Fibroblast of skin of left biceps (primary cell): Measurements from ENCODE around the gene TST.

Source experiments
- DNase-seq, 2 experiments: peaks; one replicate each; pipeline ENCODE4 v3.0.0-alpha.2; 2013; ENCODE audit warnings: low read depth in 2 of 2

TST gene

GRCh38 chr22:37032134-37032534, 12.9 kb upstream of the TST start:
- DNase-seq: no peak

- no peak for DNase-seq
Measured at GRCh38 chr22:37030560-37031281, 11.5 kb upstream of the TST start.

- DNase-seq: no peak
Measured at GRCh38 chr22:37028692-37029674, 9.7 kb upstream of the TST start.

GRCh38 chr22:37027556-37027955, 8.3 kb upstream of the TST start:
- no peak for DNase-seq

DNA sequence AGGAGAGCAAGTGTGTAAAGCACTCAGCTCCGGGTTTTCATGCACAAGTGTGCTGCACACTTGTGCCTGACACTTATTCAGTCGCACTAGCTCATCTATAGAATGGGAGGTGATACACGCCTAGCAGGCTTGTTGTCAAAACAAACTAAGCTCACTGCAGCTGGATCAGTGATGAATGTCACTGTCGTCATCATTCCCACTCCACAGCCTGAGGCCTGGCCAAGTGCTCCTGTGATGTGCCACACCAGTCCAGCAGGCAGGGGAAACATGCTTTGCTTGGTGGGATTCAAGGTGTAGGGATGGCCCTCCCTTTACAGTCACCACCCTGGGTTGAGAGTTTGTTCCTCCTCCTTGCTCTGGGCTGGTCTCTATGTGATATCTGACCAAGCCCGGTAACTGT, 7.1 kb upstream of the TST start:
- DNase-seq: no peak

GRCh38 chr22:37025500-37026070, 6.3 kb upstream of the TST start:
- no peak for DNase-seq

GRCh38 chr22:37024339-37025157, 5.3 kb upstream of the TST start:
- no peak for DNase-seq

GRCh38 chr22:37023743-37024338, 4.6 kb upstream of the TST start:
- DNase-seq: no peak

DNA sequence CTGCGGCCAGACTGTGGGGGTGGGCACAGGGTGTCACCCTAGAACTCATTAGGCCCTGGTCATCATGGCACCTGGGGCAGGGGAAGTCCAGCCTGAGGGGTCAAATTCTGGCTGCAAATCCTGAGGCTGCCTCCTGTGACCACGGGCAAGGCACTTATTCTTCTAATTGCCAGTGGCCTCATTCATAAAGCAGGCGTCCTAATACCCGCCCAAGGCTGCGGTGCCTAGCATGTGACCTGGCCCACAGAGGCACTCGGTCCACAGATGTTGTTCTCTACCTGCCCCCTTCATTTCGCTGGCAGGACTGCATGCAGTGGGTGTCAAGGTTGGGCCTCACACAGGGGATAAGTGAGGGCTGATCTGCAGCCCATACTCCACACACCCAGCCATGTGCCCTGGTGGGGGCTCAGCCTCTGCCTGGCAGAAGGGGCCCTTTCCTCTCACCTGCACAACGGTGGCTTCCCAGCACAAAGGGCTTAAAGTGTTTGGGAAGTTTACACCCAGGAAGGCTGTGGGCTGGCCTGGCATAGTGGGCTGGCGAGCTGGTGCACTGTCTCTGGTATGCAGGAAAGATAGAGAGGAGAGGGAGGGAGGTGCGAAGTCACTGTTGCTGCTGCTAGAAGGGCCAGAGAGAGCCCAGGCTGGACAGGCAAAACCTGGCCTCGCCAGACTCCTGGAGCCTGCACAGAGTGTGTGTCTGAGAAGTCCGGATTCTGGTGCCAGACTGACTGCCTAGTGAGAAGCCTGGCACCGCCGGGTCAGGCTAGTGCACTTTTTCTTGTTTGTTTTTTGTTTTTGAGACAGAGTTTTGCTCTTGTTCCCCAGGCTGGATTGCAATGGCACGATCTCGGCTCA, 3.5 kb upstream of the TST start:
- DNase-seq: no peak

DNA sequence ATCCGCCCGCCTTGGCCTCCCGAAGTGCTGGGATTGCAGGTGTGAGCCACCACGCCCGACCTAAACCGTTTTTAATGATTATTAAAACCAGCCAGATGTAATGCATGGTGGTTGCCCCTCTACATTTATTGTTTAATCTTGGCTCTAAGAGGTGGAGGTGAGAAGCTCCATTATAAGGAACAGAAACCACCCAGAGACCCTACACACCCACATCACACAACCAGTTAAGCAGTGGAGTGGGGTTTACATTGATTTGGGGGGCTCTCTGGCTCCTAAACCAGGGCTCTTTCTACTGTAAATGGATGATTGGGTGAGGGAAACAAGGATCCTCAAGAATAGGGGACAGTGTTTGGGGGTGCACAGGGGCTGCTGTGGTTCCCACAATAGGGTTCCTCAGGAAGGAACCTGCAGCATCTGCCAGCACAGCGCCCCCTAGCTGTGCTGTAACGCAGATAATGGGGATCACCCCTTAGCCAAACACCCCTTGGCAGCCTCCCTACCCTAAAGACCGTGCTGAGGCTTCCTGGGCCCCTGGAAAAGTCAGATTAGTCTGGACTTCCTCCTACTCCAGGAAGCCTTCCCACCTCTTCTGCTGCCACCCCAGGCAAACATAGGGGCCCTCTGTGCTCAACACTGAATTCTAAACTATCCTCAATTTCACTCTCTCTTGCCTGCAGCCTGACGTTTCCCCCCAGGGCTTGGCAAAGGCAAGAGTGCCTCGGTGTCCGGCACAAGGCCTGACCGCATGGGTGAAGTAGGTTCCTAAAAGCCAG, 2.6 kb upstream of the TST start:
- DNase-seq: no peak

DNA sequence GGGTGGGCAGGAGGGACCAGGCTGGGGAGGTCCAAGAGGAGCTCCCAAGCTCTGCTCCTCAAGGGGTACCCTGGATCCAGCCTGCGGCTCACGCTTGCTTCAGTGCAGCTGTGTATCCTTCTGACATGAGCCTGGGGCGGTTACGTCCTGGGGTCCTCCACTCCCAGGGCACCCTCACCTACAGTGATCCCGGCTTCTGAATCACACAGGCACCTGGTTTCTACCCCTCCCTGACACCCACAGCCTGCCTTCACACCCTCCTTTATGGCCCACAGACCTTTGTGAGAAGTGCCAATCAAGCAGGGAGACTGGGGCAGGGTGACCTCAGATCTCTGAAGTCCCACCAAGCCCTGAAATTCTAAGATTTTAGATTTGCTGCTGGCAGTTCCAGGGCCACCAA, 1.8 kb upstream of the TST start:
- DNase-seq: no peak

DNA sequence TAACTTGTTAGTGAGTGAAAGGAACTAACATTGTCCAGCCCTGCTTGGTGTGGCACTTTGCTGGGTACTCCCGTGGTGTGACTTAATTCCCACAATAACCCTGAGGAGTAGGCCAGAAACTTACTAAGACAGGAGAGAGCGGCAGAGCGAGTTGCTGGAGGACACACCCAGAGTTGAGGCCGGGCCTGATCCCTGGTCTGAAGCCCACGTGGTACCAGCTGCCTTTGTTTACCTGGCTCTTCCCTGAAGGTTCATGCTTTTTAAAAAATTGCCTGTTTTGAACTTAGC, 889 bp upstream of the TST start:
- no peak for DNase-seq

DNA sequence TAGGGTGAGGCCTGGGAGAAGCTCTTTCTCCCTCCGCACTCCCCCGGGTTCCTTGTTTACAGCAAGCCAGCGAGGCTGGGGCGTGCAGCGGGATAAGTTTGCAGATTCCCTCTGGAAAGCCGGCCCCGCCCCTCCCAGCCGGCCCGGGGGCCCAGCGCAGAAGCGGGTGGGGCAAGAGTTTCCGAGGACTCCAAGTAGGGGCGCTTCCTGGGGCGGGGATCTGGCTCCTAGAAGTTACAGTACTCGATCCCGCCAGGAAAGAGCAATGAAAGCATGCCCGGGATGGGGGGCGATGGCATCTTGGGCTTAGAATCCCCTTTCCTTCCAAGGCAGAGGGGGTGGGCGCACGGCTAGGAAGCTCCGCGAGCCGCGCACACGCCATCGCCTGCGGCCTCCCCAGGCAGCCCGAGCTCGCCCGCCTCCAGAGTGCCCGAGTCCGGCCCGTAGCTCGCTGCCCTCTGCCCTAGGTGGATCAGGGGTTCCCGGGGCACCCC, 385 bp downstream of the TST start:
- DNase-seq: no peak

DNA sequence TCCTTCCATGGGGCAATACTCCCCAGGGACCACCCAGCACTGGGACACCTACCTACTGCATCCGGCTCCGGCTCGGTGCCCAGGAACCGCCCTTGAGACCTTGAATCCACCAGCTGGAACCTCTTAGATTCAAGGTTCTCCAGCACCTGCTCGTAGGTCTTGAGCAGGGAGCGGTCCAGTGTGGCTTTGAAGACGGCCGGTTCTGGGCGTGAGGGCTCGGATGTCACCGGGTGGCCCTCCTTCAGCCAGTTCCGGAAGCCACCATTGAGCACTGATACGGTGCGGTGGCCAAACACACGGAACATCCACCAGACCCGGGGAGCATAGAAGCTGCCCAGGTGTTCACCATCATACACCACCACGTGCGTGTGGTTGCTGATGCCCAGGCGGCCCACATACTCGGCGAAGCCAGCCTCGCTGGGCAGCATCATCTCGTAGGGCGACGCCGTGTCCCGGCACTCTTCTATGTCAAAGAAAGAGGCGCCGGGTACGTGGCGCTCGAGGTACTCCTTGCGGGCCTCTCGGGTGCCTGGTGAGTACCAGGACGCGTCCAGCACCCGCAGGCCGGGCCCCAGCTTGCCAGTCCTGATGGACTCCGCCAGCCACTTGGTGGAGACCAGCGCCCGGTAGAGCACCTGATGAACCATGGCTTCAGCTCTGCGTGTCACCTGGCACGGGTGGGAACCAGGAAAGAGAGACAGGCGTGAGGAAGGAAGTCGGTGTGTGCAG, 997 bp downstream of the TST start:
- no peak for DNase-seq

DNA sequence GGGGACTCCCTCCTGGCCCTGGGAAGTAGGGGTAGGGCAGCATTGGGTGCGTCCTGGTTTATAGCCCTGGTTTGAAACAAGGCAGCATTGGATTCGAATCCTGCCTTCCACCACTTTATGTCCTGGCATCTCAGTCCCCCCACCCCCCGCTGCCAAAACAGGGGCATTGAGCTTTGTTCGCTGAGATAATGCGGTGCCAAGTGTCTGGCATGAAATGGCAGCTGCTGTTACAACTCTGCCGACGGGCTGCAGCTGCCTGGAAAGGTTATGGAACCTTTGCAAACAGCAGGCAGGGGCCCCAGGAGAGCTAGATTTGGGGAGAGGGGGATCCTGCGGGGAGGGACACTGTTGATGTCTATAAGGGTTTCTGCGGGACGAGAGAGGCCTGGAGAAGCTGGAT, 1.9 kb downstream of the TST start:
- no peak for DNase-seq

GRCh38 chr22:37016134-37016910, 2.9 kb downstream of the TST start:
- no peak for DNase-seq

DNA sequence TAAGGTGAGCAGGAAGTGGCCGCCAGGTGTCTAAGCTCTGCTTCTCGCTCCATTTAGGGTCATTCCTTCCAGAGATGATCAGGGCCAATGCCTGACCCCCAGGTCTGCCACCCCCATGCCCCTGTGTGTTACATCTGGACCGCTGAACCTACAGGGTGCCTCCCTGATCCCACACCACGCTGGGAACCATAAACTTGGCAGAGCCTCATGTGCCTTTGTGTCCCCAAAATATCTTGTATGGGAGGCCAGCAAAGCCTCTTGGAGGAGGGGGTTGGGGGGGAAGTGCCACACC, 3.7 kb downstream of the TST start:
- no peak for DNase-seq

DNA sequence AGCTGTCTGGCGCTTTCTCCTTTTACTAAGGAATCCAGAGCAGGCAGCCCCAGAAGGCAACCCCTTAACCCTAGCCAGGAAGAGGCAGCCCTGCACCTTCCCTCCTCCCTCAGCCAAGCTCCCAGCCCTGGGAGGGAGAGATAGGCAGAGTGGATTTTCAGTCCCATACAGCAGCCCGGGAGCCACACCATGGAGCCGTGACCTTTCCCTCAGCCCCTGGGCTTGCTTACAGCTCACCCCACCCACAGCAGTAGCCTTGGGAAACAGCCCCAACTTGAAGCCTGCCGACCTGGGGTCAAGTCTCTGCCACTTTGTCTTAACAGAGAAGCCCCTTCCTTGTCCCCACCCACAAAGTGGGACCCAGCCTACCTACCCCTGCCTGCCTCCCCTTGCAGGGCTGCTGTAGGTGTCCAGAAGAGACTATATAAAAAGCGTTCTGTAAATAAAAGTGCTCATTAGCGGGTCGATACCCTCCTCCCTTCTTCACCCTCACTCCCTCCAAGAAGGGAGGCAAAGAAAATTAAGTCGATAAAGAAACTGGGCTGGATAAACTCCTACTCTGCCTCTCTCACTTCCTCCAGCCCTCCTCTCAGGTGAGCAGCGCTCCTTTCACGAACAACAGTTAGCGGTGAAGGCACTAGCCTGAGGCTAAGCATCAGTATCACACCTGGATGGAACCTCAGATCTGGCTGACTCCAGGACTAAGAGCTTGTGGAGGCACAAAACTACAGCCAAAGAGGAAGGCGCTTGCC, 4.2 kb downstream of the TST start:
- DNase-seq: no peak
